Liver (tissue), 2 donors: ENCODE data around the gene SNAI1.

ENCODE experiments used
- CTCF ChIP-seq: fragments of 150-350 bp; IDR thresholded peaks from 2 replicates; pipeline ENCODE4 v1.5.1; 2017; ENCODE audit warnings: improper control_type of control experiment, low read depth, low read length; ENCODE audit not compliant: missing input control
- FOXA2 ChIP-seq: IDR thresholded peaks from 2 replicates; pipeline ENCODE4 v1.6.1; 2016; ENCODE audit warnings: antibody characterized with exemption
- MAX ChIP-seq: IDR thresholded peaks from 2 replicates; pipeline ENCODE4 v1.6.1; 2016; ENCODE audit warnings: antibody characterized with exemption
- YY1 ChIP-seq: IDR thresholded peaks from 2 replicates; pipeline ENCODE4 v1.6.1; 2016; ENCODE audit warnings: antibody characterized with exemption, mild to moderate bottlenecking
- donor health status: healthy.

GRCh38 chr20:49970498-49970897 is 12.3 kb upstream of the SNAI1 start:
- TF ChIP-seq CTCF (no peak), YY1 (no peak), MAX (no peak), FOXA2 (no peak)
